GM12892 (cell line): ENCODE measurements around the gene OPCML.

Source experiments
- POLR2A ChIP-seq: IDR thresholded peaks from 2 replicates; pipeline ENCODE4 v1.6.1; 2011; ENCODE audit warnings: low read depth, low read length, control low read depth
- POLR2AphosphoS5 ChIP-seq: IDR thresholded peaks from 2 replicates; pipeline ENCODE4 v1.6.1; 2011; ENCODE audit warnings: low read depth, low read length, control low read depth
- TAF1 ChIP-seq: IDR thresholded peaks from 2 replicates; pipeline ENCODE4 v1.6.1; 2011; ENCODE audit warnings: low read depth, mild to moderate bottlenecking, control low read depth, low read length, borderline replicate concordance

GRCh38 chr11:132463295-132464002, 1068.9 kb downstream of the OPCML start:
- no peak for TF ChIP-seq POLR2A
- TF ChIP-seq POLR2AphosphoS5 = no peak
- no peak for TF ChIP-seq TAF1
